Tibial nerve (tissue), 4 donors: Measurements from ENCODE around the gene TANC1.

Experiments used
- EP300 ChIP-seq, 2 donors: sonication (generic); formaldehyde crosslinking; IDR thresholded peaks; one replicate each; pipeline ENCODE4 v1.6.1; 2017; ENCODE audit warnings: antibody characterized with exemption in 2 of 2, mild to moderate bottlenecking in 1 of 2
- POLR2A ChIP-seq, 2 donors: fragments of 450-650 bp; IDR thresholded peaks; one replicate each; pipeline ENCODE4 v1.6.1; 2017; ENCODE audit warnings: antibody characterized with exemption in 2 of 2, mild to moderate bottlenecking in 2 of 2, moderate library complexity in 2 of 2
- TF ChIP-seq, protein P1 (sequence below), 5 experiments: fragments of 200-600 bp in 3 of 5; fragments of 450-650 bp in 2 of 5; sonication (generic) in 3 of 5; IDR thresholded peaks; one replicate each; pipeline ENCODE4 v1.5.1; 2016 to 2019; ENCODE audit warnings: antibody characterized with exemption in 5 of 5, mild to moderate bottlenecking in 3 of 5, moderate library complexity in 2 of 5

- TF ChIP-seq, protein P1, sequence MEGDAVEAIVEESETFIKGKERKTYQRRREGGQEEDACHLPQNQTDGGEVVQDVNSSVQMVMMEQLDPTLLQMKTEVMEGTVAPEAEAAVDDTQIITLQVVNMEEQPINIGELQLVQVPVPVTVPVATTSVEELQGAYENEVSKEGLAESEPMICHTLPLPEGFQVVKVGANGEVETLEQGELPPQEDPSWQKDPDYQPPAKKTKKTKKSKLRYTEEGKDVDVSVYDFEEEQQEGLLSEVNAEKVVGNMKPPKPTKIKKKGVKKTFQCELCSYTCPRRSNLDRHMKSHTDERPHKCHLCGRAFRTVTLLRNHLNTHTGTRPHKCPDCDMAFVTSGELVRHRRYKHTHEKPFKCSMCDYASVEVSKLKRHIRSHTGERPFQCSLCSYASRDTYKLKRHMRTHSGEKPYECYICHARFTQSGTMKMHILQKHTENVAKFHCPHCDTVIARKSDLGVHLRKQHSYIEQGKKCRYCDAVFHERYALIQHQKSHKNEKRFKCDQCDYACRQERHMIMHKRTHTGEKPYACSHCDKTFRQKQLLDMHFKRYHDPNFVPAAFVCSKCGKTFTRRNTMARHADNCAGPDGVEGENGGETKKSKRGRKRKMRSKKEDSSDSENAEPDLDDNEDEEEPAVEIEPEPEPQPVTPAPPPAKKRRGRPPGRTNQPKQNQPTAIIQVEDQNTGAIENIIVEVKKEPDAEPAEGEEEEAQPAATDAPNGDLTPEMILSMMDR (IDR thresholded peaks at IDR 0.05), result no peak
- TF ChIP-seq POLR2A (IDR thresholded peaks at IDR 0.05) (no peak), EP300 (IDR thresholded peaks at IDR 0.05) (no peak)
Measured at GRCh38 chr2:159119652-159120257, 151.3 kb downstream of the TANC1 start.
